HepG2 (cell line): ENCODE results near the gene H1-8. TPM values are rescaled to one million over a fixed set of nuclear protein-coding genes. Genes with fewer than 3 reads are reported as not detected.

ENCODE experiments used
- ATAC-seq: fragments of 200-7000 bp; cut with Tn5 transposase; 3 replicates; pipeline ENCODE4 v1.9.1; 2020; ENCODE audit warnings: mild to moderate bottlenecking, moderate library complexity
- BruUV-seq: library from RNA; stranded (reverse); fragments of 400-500 nt; replicated peaks from 2 replicates; lab custom pipeline; 2021; lab: Mats Ljungman, UMichigan
- CTCF ChIA-PET: fragments of 300-600 bp; formaldehyde crosslinking; extraction: SDS; loops from one replicate; lab custom pipeline; 2021; ENCODE audit warnings: low total read pairs, inconsistent platforms, low intra/inter-chr PET ratio; lab: Yijun Ruan, JAX
- POLR2A ChIA-PET: fragments of 350-600 bp; sonication (Branson Sonifier 250); formaldehyde crosslinking; loops from one replicate; lab custom pipeline; 2020; ENCODE audit warnings: antibody characterized with exemption, inconsistent platforms; lab: Yijun Ruan, JAX
- DNase-seq: peaks from one replicate; pipeline ENCODE4 v3.0.0-alpha.2; 2015; ENCODE audit warnings: low spot score
- FAIRE-seq: peaks from 3 replicates; lab custom pipeline; 2011; peaks lifted over from hg19 to GRCh38; lab: Jason Lieb, UNC
- H2AFZ ChIP-seq: one replicate; pipeline ENCODE4 v1.6.1; 2011; ENCODE audit warnings: low read length, inconsistent platforms
- H3K27ac ChIP-seq: fragments of 300-600 bp; 3 replicates; pipeline ENCODE4 v1.8.0; 2011; ENCODE audit warnings: mixed run types, mild to moderate bottlenecking, mixed read lengths, low read length, inconsistent platforms; ENCODE audit not compliant: insufficient read depth; ENCODE audit errors: extremely low read length
- H3K27me3 ChIP-seq, 2 experiments: fragments of 200-600 bp in 1 of 2; 2 replicates in 1 of 2; 3 replicates in 1 of 2; pipeline versions ENCODE4 v1.6.0 to v1.8.0; 2011; ENCODE audit warnings: low read length in 2 of 2, mild to moderate bottlenecking in 2 of 2, moderate library complexity in 2 of 2, inconsistent platforms in 1 of 2; ENCODE audit not compliant: insufficient read depth in 2 of 2, control insufficient read depth in 1 of 2
- H3K36me3 ChIP-seq, 2 experiments: fragments of 200-600 bp in 1 of 2; replicated peaks in 1 of 2; 2 replicates in 1 of 2; 3 replicates in 1 of 2; pipeline versions ENCODE4 v1.5.1 to v1.8.0; 2011; ENCODE audit warnings: low read length in 2 of 2, inconsistent platforms in 1 of 2; ENCODE audit not compliant: insufficient read depth in 2 of 2, control insufficient read depth in 1 of 2
- H3K4me1 ChIP-seq: 2 replicates; pipeline ENCODE4 v1.5.1; 2012; ENCODE audit warnings: low read length, inconsistent platforms; ENCODE audit not compliant: insufficient read depth
- H3K4me2 ChIP-seq: 2 replicates; pipeline ENCODE4 v1.6.0; 2011; ENCODE audit warnings: low read depth, low read length, inconsistent platforms
- H3K4me3 ChIP-seq, 3 experiments: fragments of 200-600 bp in 1 of 3; sonication (generic), shearing (Covaris generic) in 1 of 3; replicated peaks in 1 of 3; 2 replicates each; pipeline ENCODE4 v1.5.1; 2011 to 2016; ENCODE audit warnings: low read length in 3 of 3, inconsistent platforms in 2 of 3, low read depth in 2 of 3, mild to moderate bottlenecking in 2 of 3, control low read depth in 1 of 3, mixed read lengths in 1 of 3; ENCODE audit not compliant: insufficient read depth in 1 of 3
- H3K79me2 ChIP-seq: one replicate; pipeline ENCODE4 v1.6.1; 2011; ENCODE audit warnings: low read length, inconsistent platforms; ENCODE audit not compliant: insufficient read depth
- H3K9ac ChIP-seq: 2 replicates; pipeline ENCODE4 v1.6.0; 2011; ENCODE audit warnings: mild to moderate bottlenecking, low read depth, low read length, inconsistent platforms; ENCODE audit not compliant: insufficient read depth
- H3K9me3 ChIP-seq: 2 replicates; pipeline ENCODE4 v1.5.1; 2012; ENCODE audit warnings: mild to moderate bottlenecking, low read length
- H4K20me1 ChIP-seq: 2 replicates; pipeline ENCODE4 v1.6.0; 2011; ENCODE audit warnings: inconsistent platforms, mild to moderate bottlenecking, low read length, moderate library complexity; ENCODE audit not compliant: insufficient read depth
- MAFF ChIP-seq: IDR thresholded peaks from 2 replicates; pipeline ENCODE4 v1.6.1; 2011; ENCODE audit warnings: low read depth, low read length, improper control_type of control experiment
- MAFK ChIP-seq, 2 experiments: IDR thresholded peaks in 1 of 2; conservative IDR thresholded peaks in 1 of 2; 2 replicates each; pipeline ENCODE4 v1.6.1; 2011; ENCODE audit warnings: improper control_type of control experiment in 2 of 2, low read length in 2 of 2
- MIER3 ChIP-seq: IDR thresholded peaks from 2 replicates; pipeline ENCODE4 v1.6.1; 2016; ENCODE audit warnings: missing compliant biosample characterization, borderline replicate concordance
- SMAD1 ChIP-seq: sonication (generic); formaldehyde crosslinking; IDR thresholded peaks from 2 replicates; pipeline ENCODE4 v1.4.0; 2020; ENCODE audit warnings: missing genetic modification reagents, low read depth, mild to moderate bottlenecking, borderline replicate concordance
- WGBS: methylation state at CpG from one replicate; pipeline ENCODE4 v1.1.6; 2017; ENCODE audit warnings: low lambda C conversion rate; 5-methylcytosine and 5-hydroxymethylcytosine counted together
- in situ Hi-C: cut with HindIII; loops from 2 replicates; pipeline ENCODE4 v1.10.0; 2017; ENCODE audit warnings: low pct_unique_long_range_greater_than_20kb; ENCODE audit not compliant: extremely low pct_ligation_motif_present
- intact Hi-C: fragments of 100-400 bp; cut with micrococcal nuclease; formaldehyde crosslinking; loops from one replicate; pipeline ENCODE4 v1.10.0; 2022; ENCODE audit not compliant: unreplicated experiment
- polyA plus RNA-seq, 8 experiments: library from polyadenylated mRNA; depleted of rRNA in 3 of 8; stranded (reverse) in 7 of 8; unstranded in 1 of 8; fragments of >200 nt; fragmentation: Illumina TruSeq in 4 of 8; extraction: Trizol in 4 of 8; gene quantifications; 2 replicates each; pipeline versions ENCODE4 v1.2.1 to v1.2.3, GENCODE V29; 2011 to 2016; ENCODE audit warnings: low read depth in 4 of 8, missing spikeins in 1 of 8, mixed read lengths in 1 of 8; ENCODE audit not compliant: insufficient read depth in 1 of 8
- total RNA-seq, 5 experiments: library from RNA; depleted of rRNA; stranded (reverse); fragments of >200 nt; fragmentation: Illumina TruSeq; extraction: Trizol; gene quantifications; 2 replicates each; pipeline ENCODE4 v1.2.3, GENCODE V29; 2016; ENCODE audit warnings: low read depth in 1 of 5
- TF ChIP-seq, protein P1 (sequence below): IDR thresholded peaks from 2 replicates; pipeline ENCODE4 v1.6.1; 2016; ENCODE audit warnings: missing compliant biosample characterization, missing genetic modification reagents, borderline replicate concordance

The H1-8 gene
- total and polyA plus RNA-seq, 2 of the 13 experiments (the other 11 are each of a cell fraction or from before 2014, with no cell fraction given), result 0.08 TPM; not detected in 1

DNA sequence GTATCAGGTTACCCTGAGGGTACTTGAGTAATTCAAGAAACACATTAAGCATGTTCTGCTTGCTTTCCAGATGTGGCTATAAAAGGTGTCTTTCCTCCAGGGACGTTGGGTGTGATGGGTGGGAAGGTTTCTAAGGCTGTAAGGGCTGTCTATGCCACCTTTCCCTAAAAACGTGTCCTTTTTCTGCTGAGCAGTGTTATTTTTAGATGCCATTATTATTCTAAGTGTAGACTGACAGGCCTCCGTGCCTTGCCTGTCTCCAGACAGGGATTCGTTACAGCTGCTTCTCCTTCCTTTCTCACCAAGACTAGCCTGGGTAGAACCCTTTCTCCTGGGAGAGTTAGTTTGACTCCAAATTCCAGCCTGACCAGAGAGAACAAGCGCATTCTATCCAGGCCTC, 41.3 kb upstream of the H1-8 start:
- Histone ChIP-seq H3K9ac (no peak overlapping the region), H3K4me1 (peaks cover 70% of the 10 kb centered on the region), H2AFZ (no peak overlapping the region), H3K36me3 (peaks cover 7 to 8% of the 10 kb centered on the region in 2 experiments; a peak in 4 of 5 replicates), H3K27ac (no peak overlapping the region), H3K79me2 (no peaks in the 10 kb centered on the region), H3K9me3 (no peaks in the 10 kb centered on the region), H4K20me1 (no peaks in the 10 kb centered on the region), H3K27me3 (no peaks in the 10 kb centered on the region), H3K4me2 (no peak overlapping the region), H3K4me3 (no peak overlapping the region)
- TF ChIP-seq MIER3, result no peak
- TF ChIP-seq MAFF, result 0 out of 2 replicates have a peak, but pooled peaks have one; percentile 29
- peak; percentile 43 to 61; a peak in 3 of 4 replicates for TF ChIP-seq MAFK (conservative IDR thresholded peaks at IDR 0.05 in 1 of 2, IDR thresholded peaks at IDR 0.05 in 1 of 2; ENCODE audit: low read length in 2 of 2)
- DNase-seq (no peak), FAIRE-seq (no peak), ATAC-seq (no peak)
- 92% methylated on average over 5 of the region's 5 CpGs for WGBS
- intact Hi-C loops, result no loop called here
- no TSS peak for BruUV-seq
- ChIA-PET POLR2A (interaction anchor here (1.4 kb wide), 1 partner anchor 33 kb away, joined by 5 read pairs; no protein-coding TSS in a partner anchor), CTCF (no interaction called here)
- in situ Hi-C loops, result no loop called here

DNA sequence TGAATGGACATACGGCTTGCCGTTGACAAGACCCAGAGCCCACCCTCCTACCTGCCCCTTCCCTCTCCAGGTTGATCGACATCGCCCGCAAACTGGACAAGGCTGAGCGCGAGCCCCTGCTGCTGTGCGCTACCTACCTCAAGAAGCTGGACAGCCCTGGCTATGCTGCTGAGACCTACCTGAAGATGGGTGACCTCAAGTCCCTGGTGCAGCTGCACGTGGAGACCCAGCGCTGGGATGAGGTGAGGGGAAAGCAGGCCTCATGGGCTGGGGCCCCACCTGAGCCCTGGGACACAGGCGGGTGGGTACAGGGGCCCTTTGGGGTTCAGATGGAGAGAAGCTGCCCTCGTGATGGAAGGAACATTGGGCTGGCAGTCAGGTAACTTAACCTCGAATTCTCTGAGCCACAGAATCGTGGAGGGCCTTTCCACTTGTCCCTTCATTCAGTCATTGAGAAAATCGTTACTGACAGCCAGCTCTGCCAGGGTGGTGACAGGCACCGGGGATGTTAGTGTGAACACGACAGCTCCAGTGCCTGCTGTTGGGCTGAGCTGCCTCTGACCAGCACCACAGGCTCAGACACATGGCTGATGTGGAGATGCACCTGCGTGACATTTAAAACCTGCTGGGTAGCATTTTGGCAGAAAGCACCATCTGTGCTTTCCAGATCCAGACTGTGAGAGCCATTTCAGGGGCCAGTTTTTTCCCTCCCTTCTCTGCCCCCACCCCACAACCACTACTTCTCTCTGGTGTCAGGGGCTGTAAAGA, 40.1 kb upstream of the H1-8 start:
- no peak overlapping the region for H3K4me3 ChIP-seq
- BruUV-seq, result no TSS peak
- CTCF ChIA-PET, result no interaction called here
- no peaks in the 10 kb centered on the region for H3K9me3 ChIP-seq
- no peaks in the 10 kb centered on the region for H3K27me3 ChIP-seq
- DNase-seq (no peak), ATAC-seq (no peak), FAIRE-seq (no peak)
- intact Hi-C loops, result no loop called here
- TF ChIP-seq, protein P1, sequence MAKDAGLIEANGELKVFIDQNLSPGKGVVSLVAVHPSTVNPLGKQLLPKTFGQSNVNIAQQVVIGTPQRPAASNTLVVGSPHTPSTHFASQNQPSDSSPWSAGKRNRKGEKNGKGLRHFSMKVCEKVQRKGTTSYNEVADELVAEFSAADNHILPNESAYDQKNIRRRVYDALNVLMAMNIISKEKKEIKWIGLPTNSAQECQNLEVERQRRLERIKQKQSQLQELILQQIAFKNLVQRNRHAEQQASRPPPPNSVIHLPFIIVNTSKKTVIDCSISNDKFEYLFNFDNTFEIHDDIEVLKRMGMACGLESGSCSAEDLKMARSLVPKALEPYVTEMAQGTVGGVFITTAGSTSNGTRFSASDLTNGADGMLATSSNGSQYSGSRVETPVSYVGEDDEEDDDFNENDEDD, result no peak
- TF ChIP-seq SMAD1 (CRISPR knock-in tag), result no peak
- H3K4me1 ChIP-seq, result peaks cover 58% of the 10 kb centered on the region
- in situ Hi-C loops, result no loop called here
- H4K20me1 ChIP-seq, result no peaks in the 10 kb centered on the region
- H3K27ac ChIP-seq, result no peak overlapping the region
- no peak overlapping the region for H3K4me2 ChIP-seq
- no peaks in the 10 kb centered on the region for H3K79me2 ChIP-seq
- H3K9ac ChIP-seq, result no peak overlapping the region
- 100% methylated on average over 5 of the region's 18 CpGs for WGBS
- H2AFZ ChIP-seq, result no peak overlapping the region
- POLR2A ChIA-PET, result no interaction called here
- H3K36me3 ChIP-seq, result peaks cover 8 to 9% of the 10 kb centered on the region in 2 experiments; a peak in 3 of 5 replicates
